Measurements from ENCODE around the gene AIFM3. TPM values are rescaled to one million over a fixed set of nuclear protein-coding genes. Genes with fewer than 3 reads are reported as not detected.

The AIFM3 gene
- total and polyA plus RNA-seq, 2 donors (not counting 3 experiments of a cell fraction or from before 2014, with no cell fraction given): 0.15 TPM; not detected in 1

- no TSS peak for BruUV-seq (replicated peaks)
- dilution Hi-C loops (cut with MboI; ENCODE audit: extremely low pct_ligation_motif_present, low sequenced_read_pairs) (no loop called here), intact Hi-C loops (cut with micrococcal nuclease) (no loop called here)
- no peak overlapping the region for H3K27ac ChIP-seq (ENCODE audit: insufficient read depth, low read depth, low read length)
- H3K36me3 ChIP-seq (ENCODE audit: control insufficient read depth in 2 of 2, extremely low read depth in 1 of 2, insufficient read depth in 2 of 2, low read length in 2 of 2): no peaks in the 10 kb centered on the region
- TF ChIP-seq POLR2A (IDR thresholded peaks at IDR 0.05; ENCODE audit: low read depth, low read length) (no peak), JUN (IDR thresholded peaks at IDR 0.05; ENCODE audit: borderline replicate concordance, insufficient read depth, insufficient read length, low read depth) (no peak), MAX (IDR thresholded peaks at IDR 0.05; ENCODE audit: insufficient read depth, insufficient read length) (no peak), MYC (IDR thresholded peaks at IDR 0.05; ENCODE audit: low read depth, low read length) (no peak), GATA2 (IDR thresholded peaks at IDR 0.05; ENCODE audit: insufficient read depth, insufficient read length, low read depth, low read length) (no peak), CTCF (IDR thresholded peaks at IDR 0.05; ENCODE audit: extremely low read depth in 1 of 2, insufficient read depth in 1 of 2, low read depth in 1 of 2, low read length in 2 of 2) (no peak)
- H3K27me3 ChIP-seq (ENCODE audit: control insufficient read depth in 2 of 2, insufficient read depth in 2 of 2, low read length in 2 of 2): no peaks in the 10 kb centered on the region
- peaks cover 8% of the 10 kb centered on the region for H3K4me1 ChIP-seq (ENCODE audit: control insufficient read depth, extremely low read depth, insufficient read depth, low read length)
- H4K20me1 ChIP-seq (replicated peaks; ENCODE audit: control insufficient read depth, extremely low read depth, insufficient read depth, low read length): no peaks in the 10 kb centered on the region
- POLR2A ChIA-PET: no interaction called here
- H3K79me2 ChIP-seq (ENCODE audit: control insufficient read depth, insufficient read depth, low read length): no peaks in the 10 kb centered on the region
- no peaks in the 10 kb centered on the region for H3K9me1 ChIP-seq (replicated peaks; ENCODE audit: control insufficient read depth, extremely low read depth, insufficient read depth, low read length)
- no peak overlapping the region for H3K9ac ChIP-seq (replicated peaks; ENCODE audit: extremely low read depth, insufficient read depth, low read length)
- H3K4me2 ChIP-seq (ENCODE audit: insufficient read depth, low read length): no peak overlapping the region
- CTCF ChIA-PET: interaction anchor here (0.6 to 1.3 kb wide), 5 partner anchors 14 to 122 kb away, joined by 3 to 5 read pairs (median 3); no protein-coding TSS in a partner anchor
- FAIRE-seq (no peak), DNase-seq (ENCODE audit: low read depth, low spot score) (no peak)
- no peak overlapping the region for H2AFZ ChIP-seq (ENCODE audit: low read depth, low read length)
- H3K9me3 ChIP-seq (replicated peaks; ENCODE audit: control insufficient read depth, insufficient read depth, low read length): peaks cover 5% of the 10 kb centered on the region
- H3K4me3 ChIP-seq (replicated peaks in 1 of 3; ENCODE audit: insufficient read depth in 1 of 3, low read depth in 1 of 3, low read length in 3 of 3): no peak overlapping the region
Observed at GRCh38 chr22:20975541-20976290, 8.7 kb downstream of the AIFM3 start.

Data from endothelial cell of umbilical vein (primary cell).